GM12864 (cell line): ENCODE results near the gene MAST4.

ENCODE experiments used
- DNase-seq: peaks from one replicate; pipeline ENCODE4 v3.0.0-alpha.2; 2011; ENCODE audit warnings: low read depth
- H3K4me3 ChIP-seq: 2 replicates; pipeline ENCODE4 v1.5.1; 2011; ENCODE audit warnings: mild to moderate bottlenecking, low read depth, low read length, control low read depth
- CTCF ChIP-seq: IDR thresholded peaks from 2 replicates; pipeline ENCODE4 v1.5.1; 2011; ENCODE audit warnings: low read depth, mild to moderate bottlenecking, moderate library complexity, low read length, control low read depth, inconsistent platforms; ENCODE audit errors: missing control alignments

Gene MAST4

GRCh38 chr5:67199859-67200258 lies 603.7 kb downstream of the MAST4 start:
- no peak for TF ChIP-seq CTCF
- H3K4me3 ChIP-seq: no peak overlapping the region
- DNase-seq: no peak

- no peak overlapping the region for H3K4me3 ChIP-seq
- no peak for DNase-seq
- TF ChIP-seq CTCF: no peak
These were observed 604.8 kb downstream of the MAST4 start for GRCh38 chr5:67200809-67201562.

GRCh38 chr5:67201897-67202549 lies 605.8 kb downstream of the MAST4 start:
- no peak for TF ChIP-seq CTCF
- H3K4me3 ChIP-seq: no peak overlapping the region
- no peak for DNase-seq

- DNase-seq: no peak
- TF ChIP-seq CTCF: no peak
- no peak overlapping the region for H3K4me3 ChIP-seq
These were observed 606.6 kb downstream of the MAST4 start for GRCh38 chr5:67202828-67203227.

- TF ChIP-seq CTCF: no peak
- no peak for DNase-seq
- no peak overlapping the region for H3K4me3 ChIP-seq
These were observed 607.5 kb downstream of the MAST4 start for GRCh38 chr5:67203701-67204074.

- no peak for DNase-seq
- H3K4me3 ChIP-seq: no peak overlapping the region; the same call in 1 of the 2 replicates
- no peak for TF ChIP-seq CTCF
These were observed 608.6 kb downstream of the MAST4 start for GRCh38 chr5:67204821-67205220.

- TF ChIP-seq CTCF: no peak
- H3K4me3 ChIP-seq: peak overlapping the region; percentile 40
- no peak for DNase-seq
These were observed 609.8 kb downstream of the MAST4 start for GRCh38 chr5:67205981-67206380.
